GM19397 (cell line): ENCODE results near the gene P2RX6.
"Not testable (repeated sequence)": the region's sequence is repeated elsewhere in the genome, so short reads cannot be mapped to it uniquely, and the experiment has no call there.

Experiments used
- ATAC-seq: cut with Tn5 transposase; IDR thresholded peaks from one replicate; pipeline ENCODE4 v1.9.1; 2021; ENCODE audit warnings: mild to moderate bottlenecking, moderate library complexity; ENCODE audit not compliant: unreplicated experiment

Gene P2RX6

GRCh38 chr22:20993304-20994127, 21.4 kb upstream of the P2RX6 start:
- no peak for ATAC-seq

GRCh38 chr22:20994128-20994901, 20.6 kb upstream of the P2RX6 start:
- ATAC-seq = no peak

GRCh38 chr22:20994902-20995241, 20.1 kb upstream of the P2RX6 start:
- no peak for ATAC-seq

GRCh38 chr22:20995329-20996030, 19.5 kb upstream of the P2RX6 start:
- no peak for ATAC-seq

GRCh38 chr22:20996031-20996410, 18.9 kb upstream of the P2RX6 start:
- no peak for ATAC-seq

- no peak for ATAC-seq
Observed at GRCh38 chr22:20996598-20997535, 18.1 kb upstream of the P2RX6 start.

GRCh38 chr22:20997536-20998257, 17.3 kb upstream of the P2RX6 start:
- no peak for ATAC-seq

GRCh38 chr22:20998411-20999336, 16.3 kb upstream of the P2RX6 start:
- no peak for ATAC-seq

- no peak for ATAC-seq
Observed at GRCh38 chr22:20999350-21000206, 15.4 kb upstream of the P2RX6 start.

- ATAC-seq = no peak
Observed at GRCh38 chr22:21000207-21000986, 14.6 kb upstream of the P2RX6 start.

GRCh38 chr22:21000987-21001600, 13.9 kb upstream of the P2RX6 start:
- no peak for ATAC-seq

- peak; percentile 90 for ATAC-seq
Observed at GRCh38 chr22:21001601-21002325, 13.2 kb upstream of the P2RX6 start, which contains the start of gene THAP7. THAP7 (minus strand) TSS chr22:21002118; CDS start chr22:21001911, 207 bp downstream.

- no peak for ATAC-seq
Observed at GRCh38 chr22:21003782-21004181, 11.2 kb upstream of the P2RX6 start.

GRCh38 chr22:21009208-21009607, 5.8 kb upstream of the P2RX6 start:
- not testable (repeated sequence) for ATAC-seq

GRCh38 chr22:21009638-21010425, 5.1 kb upstream of the P2RX6 start:
- ATAC-seq = no peak
